Liver (tissue), 3 donors: ENCODE data around the gene MEOX1.

Experiments used
- ATF3 ChIP-seq: IDR thresholded peaks from 2 replicates; pipeline ENCODE4 v1.6.1; 2016; ENCODE audit warnings: antibody characterized with exemption
- CTCF ChIP-seq: fragments of 150-350 bp; IDR thresholded peaks from 2 replicates; pipeline ENCODE4 v1.5.1; 2017; ENCODE audit warnings: improper control_type of control experiment, low read depth, low read length; ENCODE audit not compliant: missing input control
- EGR1 ChIP-seq, 2 donors: IDR thresholded peaks; 2 replicates each; pipeline ENCODE4 v1.6.1; 2016 to 2018; ENCODE audit warnings: antibody characterized with exemption in 2 of 2, low read depth in 2 of 2
- GABPA ChIP-seq, 2 donors: IDR thresholded peaks in 1 of 2; conservative IDR thresholded peaks in 1 of 2; 2 replicates each; pipeline ENCODE4 v1.6.1; 2016; ENCODE audit warnings: antibody characterized with exemption in 2 of 2, mild to moderate bottlenecking in 1 of 2, moderate library complexity in 1 of 2
- HNF4G ChIP-seq: IDR thresholded peaks from 2 replicates; pipeline ENCODE4 v1.6.1; 2016; ENCODE audit warnings: antibody characterized with exemption
- JUND ChIP-seq, 2 donors: IDR thresholded peaks; 2 replicates each; pipeline ENCODE4 v1.6.1; 2016; ENCODE audit warnings: antibody characterized with exemption in 2 of 2
- MAX ChIP-seq: IDR thresholded peaks from 2 replicates; pipeline ENCODE4 v1.6.1; 2016; ENCODE audit warnings: antibody characterized with exemption
- NR2F2 ChIP-seq: IDR thresholded peaks from 2 replicates; pipeline ENCODE4 v1.6.1; 2016; ENCODE audit warnings: antibody characterized with exemption
- RAD21 ChIP-seq, 2 donors: IDR thresholded peaks; 2 replicates each; pipeline ENCODE4 v1.6.1; 2016; ENCODE audit warnings: antibody characterized with exemption in 2 of 2, mild to moderate bottlenecking in 2 of 2
- RXRA ChIP-seq, 2 donors: IDR thresholded peaks; 2 replicates each; pipeline ENCODE4 v1.6.1; 2017 to 2018; ENCODE audit warnings: antibody characterized with exemption in 2 of 2, mild to moderate bottlenecking in 1 of 2
- SP1 ChIP-seq: IDR thresholded peaks from 2 replicates; pipeline ENCODE4 v1.6.1; 2018; ENCODE audit warnings: antibody characterized with exemption, mild to moderate bottlenecking
- TAF1 ChIP-seq: conservative IDR thresholded peaks from 2 replicates; pipeline ENCODE4 v1.6.1; 2016; ENCODE audit warnings: antibody characterized with exemption, mild to moderate bottlenecking
- YY1 ChIP-seq: IDR thresholded peaks from 2 replicates; pipeline ENCODE4 v1.6.1; 2016; ENCODE audit warnings: antibody characterized with exemption, mild to moderate bottlenecking
- ZBTB33 ChIP-seq: IDR thresholded peaks from 2 replicates; pipeline ENCODE4 v1.6.1; 2016; ENCODE audit warnings: antibody characterized with exemption
- donor health status: healthy.
- donor health status: healthy.

GRCh38 chr17:43703630-43704029 is 41.9 kb upstream of the MEOX1 start:
- TF ChIP-seq RXRA (IDR thresholded peaks at IDR 0.05) (no peak), GABPA (IDR thresholded peaks at IDR 0.05 in 1 of 2, conservative IDR thresholded peaks at IDR 0.05 in 1 of 2) (no peak), CTCF (no peak), EGR1 (IDR thresholded peaks at IDR 0.05; ENCODE audit: low read depth in 2 of 2) (no peak), MAX (no peak), HNF4G (no peak), JUND (IDR thresholded peaks at IDR 0.05) (no peak), RAD21 (IDR thresholded peaks at IDR 0.05) (no peak), ZBTB33 (no peak), YY1 (no peak), SP1 (no peak), ATF3 (no peak), TAF1 (no peak), NR2F2 (no peak)
